OCI-LY1 (cell line): ENCODE results near the gene LRRC73.
"Not testable (repeated sequence)": the region's sequence is repeated elsewhere in the genome, so short reads cannot be mapped to it uniquely, and the experiment has no call there.

Experiments used
- H2AFZ ChIP-seq: fragments of 200-600 bp; sonication (generic), shearing (Covaris generic); 2 replicates; pipeline ENCODE4 v1.6.0; 2014; ENCODE audit warnings: antibody characterized with exemption, mild to moderate bottlenecking, low read length
- H3F3A ChIP-seq: fragments of 200-600 bp; sonication (generic), shearing (Covaris generic); 2 replicates; pipeline ENCODE4 v1.6.0; 2014; ENCODE audit warnings: mild to moderate bottlenecking, antibody characterized with exemption, low read length, moderate library complexity; ENCODE audit not compliant: insufficient read depth
- H3K27ac ChIP-seq: fragments of 200-600 bp; sonication (generic); 2 replicates; pipeline ENCODE4 v1.5.1; 2014; ENCODE audit warnings: low read length, mixed run types, mild to moderate bottlenecking, low read depth; ENCODE audit not compliant: poor library complexity, severe bottlenecking
- H3K27me3 ChIP-seq: fragments of 200-600 bp; sonication (generic); 2 replicates; pipeline ENCODE4 v1.6.0; 2014; ENCODE audit warnings: antibody characterized with exemption, mild to moderate bottlenecking, low read length, moderate library complexity; ENCODE audit not compliant: insufficient read depth
- H3K36me3 ChIP-seq: fragments of 200-600 bp; sonication (generic); 2 replicates; pipeline ENCODE4 v1.6.1; 2014; ENCODE audit warnings: mild to moderate bottlenecking, antibody characterized with exemption, low read length, moderate library complexity, mixed read lengths; ENCODE audit not compliant: insufficient read depth
- H3K4me1 ChIP-seq: fragments of 200-600 bp; sonication (generic); 2 replicates; pipeline ENCODE4 v1.5.1; 2014; ENCODE audit warnings: mild to moderate bottlenecking, low read length, moderate library complexity; ENCODE audit not compliant: insufficient read depth, severe bottlenecking
- H3K4me2 ChIP-seq: fragments of 200-600 bp; sonication (generic), shearing (Covaris generic); 2 replicates; pipeline ENCODE4 v1.6.1; 2014; ENCODE audit warnings: low read length
- H3K4me3 ChIP-seq: fragments of 200-600 bp; sonication (generic); 2 replicates; pipeline ENCODE4 v1.5.1; 2014; ENCODE audit warnings: low read length, low read depth, mild to moderate bottlenecking, mixed read lengths; ENCODE audit not compliant: poor library complexity, severe bottlenecking
- H3K79me2 ChIP-seq: fragments of 200-600 bp; shearing (Covaris generic); 2 replicates; pipeline ENCODE4 v1.6.1; 2016; ENCODE audit warnings: mixed run types, low read length, mixed read lengths; ENCODE audit not compliant: insufficient read depth
- H3K9ac ChIP-seq: fragments of 200-600 bp; sonication (generic), shearing (Covaris generic); 2 replicates; pipeline ENCODE4 v1.6.1; 2014; ENCODE audit warnings: mild to moderate bottlenecking, low read length, mixed read lengths
- H3K9me2 ChIP-seq: fragments of 200-600 bp; sonication (generic), shearing (Covaris generic); 2 replicates; pipeline ENCODE4 v1.6.1; 2014; ENCODE audit warnings: low read depth, mild to moderate bottlenecking, low read length, mixed read lengths
- H3K9me3 ChIP-seq: fragments of 200-600 bp; shearing (Covaris generic); 2 replicates; pipeline ENCODE4 v1.6.1; 2014; ENCODE audit warnings: low read length, mixed read lengths
- H4K20me1 ChIP-seq: fragments of 200-600 bp; sonication (generic), shearing (Covaris generic); 2 replicates; pipeline ENCODE4 v1.6.0; 2016; ENCODE audit warnings: mild to moderate bottlenecking, low read length; ENCODE audit not compliant: insufficient read depth
- CTCF ChIP-seq: fragments of 200-600 bp; sonication (generic), shearing (Covaris generic); IDR thresholded peaks from 2 replicates; pipeline ENCODE4 v1.5.1; 2017; ENCODE audit warnings: mild to moderate bottlenecking, antibody characterized with exemption, low read length, moderate library complexity, mixed read lengths
- EZH2 ChIP-seq: fragments of 200-600 bp; sonication (generic), shearing (Covaris generic); IDR thresholded peaks from 2 replicates; pipeline ENCODE4 v1.8.0; 2017; ENCODE audit warnings: borderline replicate concordance, mixed run types, mild to moderate bottlenecking, antibody characterized with exemption, low read length, moderate library complexity, mixed read lengths

The LRRC73 gene

GRCh38 chr6:43460032-43460431 lies 50.1 kb downstream of the LRRC73 start:
- H3K9me3 ChIP-seq: no peaks in the 10 kb centered on the region
- no peak overlapping the region for H2AFZ ChIP-seq
- TF ChIP-seq EZH2 (no peak), CTCF (no peak)
- no peaks in the 10 kb centered on the region for H3K9me2 ChIP-seq
- H3K79me2 ChIP-seq: no peaks in the 10 kb centered on the region
- H3K4me3 ChIP-seq: no peak overlapping the region
- no peak overlapping the region for H3K4me2 ChIP-seq
- no peak overlapping the region for H3K27ac ChIP-seq
- H3K36me3 ChIP-seq: no peaks in the 10 kb centered on the region
- no peaks in the 10 kb centered on the region for H3F3A ChIP-seq
- H3K27me3 ChIP-seq: no peaks in the 10 kb centered on the region
- H3K9ac ChIP-seq: no peak overlapping the region
- H4K20me1 ChIP-seq: no peaks in the 10 kb centered on the region
- peaks cover 14% of the 10 kb centered on the region for H3K4me1 ChIP-seq

GRCh38 chr6:43459535-43459934 lies 50.6 kb downstream of the LRRC73 start:
- Histone ChIP-seq H3K4me2 (no peak overlapping the region), H3K36me3 (no peaks in the 10 kb centered on the region), H3K9ac (no peak overlapping the region), H3K79me2 (no peaks in the 10 kb centered on the region), H3K9me2 (no peaks in the 10 kb centered on the region), H3K27me3 (no peaks in the 10 kb centered on the region), H2AFZ (no peak overlapping the region), H3K4me3 (no peak overlapping the region), H3K4me1 (peaks cover 19% of the 10 kb centered on the region), H3F3A (no peaks in the 10 kb centered on the region), H3K27ac (no peak overlapping the region), H3K9me3 (no peaks in the 10 kb centered on the region), H4K20me1 (no peaks in the 10 kb centered on the region)
- TF ChIP-seq CTCF (no peak), EZH2 (no peak)

- not testable (repeated sequence) for H3K9me3 ChIP-seq, H3K36me3 ChIP-seq, H3K9ac ChIP-seq, H4K20me1 ChIP-seq, H3K4me2 ChIP-seq, H3K27ac ChIP-seq, H3F3A ChIP-seq, H2AFZ ChIP-seq, H3K27me3 ChIP-seq, H3K4me3 ChIP-seq, H3K79me2 ChIP-seq, H3K9me2 ChIP-seq
- peaks cover 20% of the 10 kb centered on the region for H3K4me1 ChIP-seq
Measured at GRCh38 chr6:43458154-43458553, 52.0 kb downstream of the LRRC73 start.

- peaks cover 20% of the 10 kb centered on the region for H3K4me1 ChIP-seq
- H2AFZ ChIP-seq: no peak overlapping the region
- H3K27me3 ChIP-seq: no peaks in the 10 kb centered on the region
- H3K9me3 ChIP-seq: no peaks in the 10 kb centered on the region
- peaks cover 7% of the 10 kb centered on the region for H3K36me3 ChIP-seq
- no peak overlapping the region for H3K9ac ChIP-seq
- TF ChIP-seq EZH2 (no peak), CTCF (peak; percentile 34)
- H3K4me3 ChIP-seq: no peak overlapping the region
- H4K20me1 ChIP-seq: no peaks in the 10 kb centered on the region
- no peak overlapping the region for H3K27ac ChIP-seq
- H3K9me2 ChIP-seq: no peaks in the 10 kb centered on the region
- H3F3A ChIP-seq: no peaks in the 10 kb centered on the region
- H3K4me2 ChIP-seq: peak overlapping the region; percentile 44; the same call in 1 of the 2 replicates
- H3K79me2 ChIP-seq: no peaks in the 10 kb centered on the region
Measured at GRCh38 chr6:43457643-43458042, 52.5 kb downstream of the LRRC73 start.
